NCI-H1417 (cell line): ENCODE data around the gene TREM1.
A peak's percentile ranks its signal among the peaks of the same experiment; 100 is the strongest.
"Not testable (repeated sequence)": the region's sequence is repeated elsewhere in the genome, so short reads cannot be mapped to it uniquely, and the experiment has no call there.

Source experiments
- DNase-seq, 3 experiments: peaks; one replicate each; lab custom pipeline; 2025; lab: John Stamatoyannopoulos, UW

TREM1 gene

DNA sequence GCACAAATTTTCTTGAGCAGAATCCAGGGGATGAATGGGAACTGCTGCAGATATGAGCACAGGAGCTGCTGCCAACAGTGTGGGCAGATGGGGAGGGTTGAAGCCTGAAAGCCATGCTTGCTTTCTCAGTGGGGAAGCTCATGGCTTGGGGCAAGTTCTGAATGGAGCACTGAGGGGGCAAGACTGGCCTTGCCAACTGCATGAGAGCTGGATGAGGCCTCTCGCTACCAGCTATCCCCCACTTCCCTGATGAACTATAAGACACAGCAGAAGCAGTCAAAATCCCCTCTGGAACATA lies 28.3 kb downstream of the TREM1 start:
- DNase-seq = no peak

- peak; percentile 37 to 82 (median 73) for DNase-seq
These were observed 28.9 kb downstream of the TREM1 start for GRCh38 chr6:41257369-41258195.

GRCh38 chr6:41256383-41256782 lies 30.1 kb downstream of the TREM1 start:
- no peak for DNase-seq

GRCh38 chr6:41255638-41256246 lies 30.7 kb downstream of the TREM1 start:
- DNase-seq = no peak

GRCh38 chr6:41255110-41255509 lies 31.4 kb downstream of the TREM1 start:
- DNase-seq = no peak

GRCh38 chr6:41252401-41253169 lies 33.9 kb downstream of the TREM1 start:
- no peak for DNase-seq

GRCh38 chr6:41247882-41248705 lies 38.4 kb downstream of the TREM1 start:
- DNase-seq = no peak

GRCh38 chr6:41247288-41247865 lies 39.1 kb downstream of the TREM1 start:
- no peak for DNase-seq

DNA sequence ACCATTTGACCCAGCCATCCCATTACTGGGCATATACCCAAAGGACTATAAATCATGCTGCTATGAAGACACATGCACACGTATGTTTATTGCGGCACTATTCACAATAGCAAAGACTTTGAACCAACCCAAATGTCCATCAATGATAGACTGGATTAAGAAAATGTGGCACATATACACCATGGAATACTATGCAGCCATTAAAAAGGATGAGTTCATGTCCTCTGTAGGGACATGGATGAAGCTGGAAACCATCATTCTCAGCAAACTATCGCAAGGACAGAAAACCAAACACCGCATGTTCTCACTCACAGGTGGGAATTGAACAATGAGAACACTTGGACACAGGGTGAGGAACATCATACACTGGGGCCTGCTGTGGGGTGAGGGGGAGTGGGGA lies 40.0 kb downstream of the TREM1 start:
- DNase-seq = not testable (repeated sequence)

- DNase-seq = no peak
These were observed 46.9 kb downstream of the TREM1 start for GRCh38 chr6:41239467-41240159.

DNA sequence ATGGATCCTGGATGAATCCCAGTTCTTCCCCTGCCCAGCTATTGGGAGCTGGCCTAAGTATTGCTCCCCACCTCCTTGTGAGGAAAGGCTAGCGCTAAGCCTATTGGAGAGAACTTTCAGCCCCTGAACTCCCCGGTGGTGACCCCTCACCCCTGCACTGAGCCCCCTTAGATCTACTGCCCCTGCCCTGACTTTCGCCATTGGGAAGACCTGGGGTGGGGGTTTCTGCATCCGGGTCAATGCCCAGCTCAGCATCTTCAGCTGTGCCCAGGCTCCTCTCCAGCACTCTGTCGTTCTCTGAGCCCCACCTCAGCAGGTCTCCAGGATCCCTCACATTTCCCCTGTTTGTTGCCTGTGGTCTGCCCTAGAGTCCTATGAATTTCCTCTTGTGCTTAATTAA lies 49.4 kb downstream of the TREM1 start:
- no peak for DNase-seq

DNA sequence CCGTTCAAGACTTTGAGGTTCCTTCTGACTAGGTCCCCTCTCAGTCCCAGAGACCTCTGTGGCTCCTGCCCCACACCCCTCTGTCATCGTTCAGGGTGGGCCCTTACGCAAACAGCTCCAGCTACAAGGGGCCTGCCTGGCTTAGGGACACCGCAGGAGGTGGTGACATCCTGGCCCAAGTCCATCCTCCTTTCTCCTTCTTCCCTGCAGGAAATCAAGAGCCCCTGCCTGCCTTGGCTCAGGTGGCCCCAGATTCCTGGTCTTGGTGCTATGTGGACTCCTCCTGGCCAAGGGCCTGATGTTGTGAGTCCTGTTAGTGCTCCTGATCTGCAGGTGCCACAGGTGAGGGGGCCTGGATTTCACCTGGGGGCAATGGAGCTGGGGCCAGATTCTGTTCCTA lies 50.2 kb downstream of the TREM1 start:
- no peak for DNase-seq

GRCh38 chr6:41232667-41233066 lies 53.8 kb downstream of the TREM1 start:
- no peak for DNase-seq

GRCh38 chr6:41231246-41231645 lies 55.2 kb downstream of the TREM1 start:
- no peak for DNase-seq

DNA sequence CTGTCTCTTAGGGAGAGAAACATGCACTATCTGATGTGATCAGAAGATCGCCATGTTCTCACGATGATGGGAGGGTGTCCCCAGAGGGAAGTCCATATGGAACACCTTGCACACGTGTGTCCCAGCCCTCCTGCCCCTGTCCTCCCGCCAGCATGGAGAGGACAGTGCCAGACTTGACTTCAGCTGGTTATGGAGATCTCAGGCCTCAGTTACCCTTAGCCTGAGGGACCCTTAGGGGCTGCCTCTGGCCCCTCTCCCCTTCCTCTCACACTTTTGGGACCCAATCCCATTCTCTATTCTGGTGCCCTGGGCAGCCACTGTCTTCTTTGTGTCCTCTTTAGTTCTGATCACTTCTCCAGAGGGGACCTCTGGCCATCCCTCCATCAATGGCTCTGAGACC lies 56.8 kb downstream of the TREM1 start:
- DNase-seq = no peak

DNA sequence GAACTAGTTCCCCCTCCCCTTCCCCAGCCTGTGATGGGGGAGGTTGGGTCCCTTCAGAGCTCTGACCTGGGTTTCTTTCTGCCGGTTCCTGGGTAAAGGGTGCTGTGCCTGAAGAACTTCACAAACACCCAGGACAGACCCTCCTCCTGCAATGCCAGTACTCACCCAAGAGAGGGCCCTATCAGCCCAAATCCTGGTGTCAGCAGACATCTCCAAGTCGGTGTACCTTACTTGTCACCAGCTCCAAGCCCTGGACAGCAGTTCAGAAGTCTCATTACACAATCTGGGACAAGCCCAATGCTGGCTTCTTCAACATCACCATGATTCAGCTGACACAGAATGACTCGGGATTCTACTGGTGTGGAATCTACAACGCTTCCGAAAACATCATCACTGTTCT lies 57.9 kb downstream of the TREM1 start:
- DNase-seq = no peak

DNA sequence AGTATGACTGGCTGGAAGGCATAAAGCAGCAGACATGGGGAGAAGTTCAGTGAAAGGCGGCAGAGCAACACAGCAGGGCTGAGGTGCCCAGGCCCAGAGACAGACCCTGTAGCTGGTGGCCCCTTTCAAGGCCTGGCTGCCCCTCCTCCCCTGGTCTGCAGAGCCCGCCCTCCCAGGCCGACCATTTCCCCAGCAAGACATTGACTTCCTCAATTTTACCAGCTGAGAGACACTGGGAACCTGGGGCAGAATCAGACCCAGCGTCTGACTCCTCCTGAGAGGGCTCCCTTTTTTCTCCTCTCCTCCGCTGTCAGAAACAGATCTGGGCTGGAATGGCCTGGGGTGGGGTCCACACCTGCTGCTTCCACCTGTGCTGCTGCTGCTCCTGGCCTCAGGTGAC lies 58.4 kb downstream of the TREM1 start, which contains the start of gene TREML4:
Gene TREML4, plus strand, starts transcription at position 254 of the 400 bp plus-strand sequence. Its CDS starts 79 bp downstream, at position 333.
- no peak for DNase-seq

DNA sequence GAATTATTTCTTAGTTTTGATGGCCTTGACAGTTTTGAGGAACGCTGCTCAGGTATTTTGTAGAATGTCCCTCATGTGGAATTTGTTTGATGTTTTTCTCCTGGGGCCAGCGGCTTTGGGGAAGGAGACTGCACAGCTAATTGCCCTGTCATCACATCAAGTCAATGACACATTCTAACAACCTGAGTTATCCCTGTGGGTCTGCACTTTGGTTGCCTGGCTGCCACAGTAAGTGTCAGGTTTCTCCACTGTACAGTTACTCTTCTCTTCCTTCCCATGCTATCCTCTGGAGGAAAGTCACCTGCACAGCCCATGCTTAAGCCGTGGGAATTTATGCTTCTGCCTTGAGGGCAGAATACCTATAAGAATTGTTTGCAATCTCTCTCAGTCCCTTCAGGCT lies 59.7 kb downstream of the TREM1 start:
- DNase-seq = peak; percentile 8 to 59 (median 58)

GRCh38 chr6:41224800-41225199 lies 61.7 kb downstream of the TREM1 start:
- DNase-seq = no peak
